Medulla oblongata (tissue), 1 donor: ENCODE results near the gene USP47.

Source experiments
- DNase-seq: peaks from one replicate; pipeline ENCODE4 v3.0.0-alpha.2; 2015; ENCODE audit errors: extremely low spot score

USP47 gene

DNA sequence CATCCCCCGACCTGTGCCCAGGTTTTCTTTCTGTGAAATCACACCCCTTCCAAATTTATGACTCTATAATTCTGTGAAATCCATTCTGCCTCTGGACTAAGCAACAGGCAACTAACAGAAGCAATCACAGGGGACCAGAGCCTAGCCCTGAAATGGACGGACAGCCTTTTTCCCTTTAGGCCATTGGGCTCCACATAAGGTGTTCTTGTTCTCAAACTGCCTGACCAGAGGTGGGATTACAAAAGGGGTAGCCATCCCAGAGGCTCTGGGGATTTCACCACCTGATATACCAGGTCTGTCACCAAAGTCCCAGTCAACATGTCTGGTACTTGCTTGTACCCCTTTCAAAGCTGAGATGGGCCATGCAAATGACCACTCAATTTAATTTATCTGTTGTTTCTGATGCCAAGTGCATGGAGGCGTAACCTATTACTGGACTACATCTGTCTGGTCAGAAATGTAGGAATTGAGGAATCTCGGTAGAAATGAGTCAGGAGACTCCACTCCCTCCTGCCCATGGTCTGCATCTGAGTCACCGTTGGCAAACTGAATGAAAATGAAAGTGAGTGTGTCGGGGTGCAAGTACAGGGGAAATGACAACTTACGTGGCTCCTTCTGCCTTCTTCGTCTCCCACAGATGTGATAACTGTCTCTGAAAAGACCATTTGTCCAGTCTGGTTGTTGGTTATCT lies 156.5 kb downstream of the USP47 start:
- DNase-seq = no peak

DNA sequence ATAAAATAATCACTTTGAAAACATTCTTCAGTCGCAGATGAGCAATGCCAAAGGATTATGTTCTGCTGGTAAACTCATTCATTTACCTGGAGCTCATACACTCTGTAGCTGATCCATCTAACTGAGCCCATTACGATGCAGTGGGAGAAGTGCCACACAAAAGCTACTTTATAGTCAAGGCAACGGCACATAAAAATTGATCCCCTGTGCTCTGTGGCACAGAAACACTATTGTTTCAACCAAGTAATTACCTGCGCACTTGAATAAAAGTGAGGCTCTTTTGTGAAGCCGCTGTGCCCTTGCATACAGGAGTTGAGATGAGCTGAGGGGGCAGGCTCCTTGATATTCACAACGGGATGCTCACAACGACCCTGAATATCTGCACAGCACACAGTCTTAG lies 159.4 kb downstream of the USP47 start:
- no peak for DNase-seq

DNA sequence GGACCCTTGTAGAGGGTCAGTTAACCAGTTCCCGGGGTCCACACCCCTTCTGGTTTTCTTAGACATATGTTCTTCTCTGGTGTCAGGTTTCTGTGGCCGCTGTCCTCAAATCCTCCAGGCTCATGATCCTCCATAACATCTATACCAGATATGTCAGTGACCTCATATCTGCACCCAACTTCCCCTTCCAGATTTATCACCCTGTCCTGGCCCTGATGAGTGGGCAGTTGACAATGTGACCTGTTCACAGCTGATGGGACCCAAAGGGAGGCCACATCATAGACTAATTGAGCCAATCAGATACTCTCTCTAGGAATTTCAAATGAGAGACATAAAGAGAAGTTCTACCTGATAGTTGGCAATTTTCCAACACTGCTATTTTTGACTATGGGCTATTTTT lies 161.6 kb downstream of the USP47 start:
- no peak for DNase-seq

DNA sequence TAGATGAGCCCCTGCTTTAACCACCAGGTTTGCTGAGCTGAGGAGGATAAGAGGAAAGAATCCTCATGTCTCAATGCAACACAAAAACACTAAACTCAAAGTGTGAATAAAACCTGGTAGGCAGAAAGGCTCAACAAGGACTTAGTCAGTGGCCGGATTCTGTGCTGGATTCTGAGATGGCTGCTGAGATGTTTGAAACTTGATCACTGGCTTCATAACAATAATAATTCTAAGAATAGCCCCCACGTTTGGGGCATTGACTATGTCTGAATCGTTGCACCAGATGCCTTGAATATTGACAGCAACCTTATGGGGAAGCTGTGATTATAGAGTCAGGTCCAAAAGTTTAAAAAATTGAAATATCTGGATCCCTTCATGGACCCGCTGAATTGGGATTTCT lies 162.0 kb downstream of the USP47 start:
- no peak for DNase-seq

DNA sequence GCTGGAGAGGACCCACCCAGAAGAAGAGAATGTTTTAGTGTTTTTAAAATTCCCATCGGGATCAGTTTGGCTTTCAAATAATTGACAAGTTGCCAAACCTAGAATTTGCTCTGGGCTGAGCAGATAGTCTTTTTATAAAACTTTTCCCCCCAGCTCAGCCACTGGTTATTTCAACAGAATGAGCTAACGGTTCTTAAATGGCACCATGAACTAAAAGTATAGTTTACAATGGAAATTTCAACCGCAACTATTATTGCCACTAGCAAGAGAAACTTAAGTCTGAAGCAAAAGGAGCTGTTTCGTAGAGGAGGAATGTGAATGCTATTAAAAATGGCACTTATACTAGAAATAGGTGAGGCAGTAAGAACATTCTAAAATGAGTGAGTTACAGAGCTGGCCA lies 163.3 kb downstream of the USP47 start:
- no peak for DNase-seq

DNA sequence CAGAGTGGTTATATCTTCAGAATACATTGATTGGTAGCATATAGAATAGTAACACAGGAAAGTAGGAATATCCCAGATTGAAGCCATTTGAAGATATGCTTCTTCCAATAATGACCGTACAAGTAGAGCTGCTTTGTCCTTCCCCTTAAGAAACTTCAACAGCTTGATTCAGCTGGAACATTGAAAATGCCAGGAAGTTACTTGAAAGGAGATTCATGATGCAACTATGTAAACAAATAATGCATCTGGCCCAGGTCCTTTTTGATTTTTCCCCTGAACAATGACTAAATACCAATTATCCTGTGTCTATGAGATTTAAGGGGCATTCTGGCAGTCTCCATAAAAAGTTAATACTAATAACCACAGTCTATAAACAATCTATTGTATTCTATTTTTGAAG lies 163.7 kb downstream of the USP47 start:
- no peak for DNase-seq

DNA sequence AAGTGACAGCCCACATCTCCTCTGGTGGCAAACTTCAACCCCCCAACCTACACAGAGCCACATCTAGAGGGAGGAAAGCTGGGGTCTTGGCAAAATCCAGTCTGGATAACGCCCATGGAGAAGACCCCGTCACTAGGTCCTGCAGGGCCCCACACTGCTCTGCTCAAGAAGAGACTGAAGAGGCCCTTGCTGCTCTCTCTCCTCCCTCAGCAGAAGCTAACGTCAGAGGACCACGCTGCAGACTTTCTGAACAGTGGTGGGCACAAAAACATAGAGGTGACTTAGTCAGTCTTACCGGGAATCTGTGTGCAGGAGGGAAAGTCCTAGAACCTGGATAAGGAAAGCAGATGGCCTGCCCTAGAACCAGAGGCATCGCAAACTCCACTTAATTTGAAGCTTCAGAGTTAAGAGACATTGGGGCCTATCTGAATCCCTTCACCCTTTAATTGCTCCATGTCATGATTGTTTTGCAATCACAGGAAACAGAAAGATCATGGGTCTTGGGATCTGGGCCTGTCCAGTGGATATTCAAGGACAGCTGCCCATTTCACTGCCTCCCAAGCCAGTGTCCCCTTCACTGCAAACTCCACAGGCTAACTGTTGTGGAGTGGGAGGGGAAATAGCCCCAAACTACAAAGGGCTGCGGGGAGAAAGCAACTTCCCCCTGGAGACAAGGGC lies 164.9 kb downstream of the USP47 start:
- DNase-seq = no peak

DNA sequence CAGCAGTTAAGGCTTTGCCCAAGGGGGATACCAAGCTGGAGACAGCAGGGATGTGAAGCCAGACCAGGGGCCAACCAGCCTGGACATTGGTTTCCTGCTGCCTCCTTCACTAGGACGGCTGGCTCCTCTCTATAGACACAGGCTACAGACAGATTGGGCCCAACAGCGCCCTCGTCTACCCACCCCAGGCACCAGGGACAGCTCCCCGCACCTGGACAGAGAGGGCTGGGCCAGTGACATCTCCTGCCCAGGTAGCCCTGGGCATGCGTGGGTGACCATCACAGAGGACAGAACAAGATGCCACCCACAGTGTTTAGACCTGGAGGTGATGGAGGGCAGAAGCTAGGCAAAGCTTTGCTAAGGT lies 165.4 kb downstream of the USP47 start:
- no peak for DNase-seq

DNA sequence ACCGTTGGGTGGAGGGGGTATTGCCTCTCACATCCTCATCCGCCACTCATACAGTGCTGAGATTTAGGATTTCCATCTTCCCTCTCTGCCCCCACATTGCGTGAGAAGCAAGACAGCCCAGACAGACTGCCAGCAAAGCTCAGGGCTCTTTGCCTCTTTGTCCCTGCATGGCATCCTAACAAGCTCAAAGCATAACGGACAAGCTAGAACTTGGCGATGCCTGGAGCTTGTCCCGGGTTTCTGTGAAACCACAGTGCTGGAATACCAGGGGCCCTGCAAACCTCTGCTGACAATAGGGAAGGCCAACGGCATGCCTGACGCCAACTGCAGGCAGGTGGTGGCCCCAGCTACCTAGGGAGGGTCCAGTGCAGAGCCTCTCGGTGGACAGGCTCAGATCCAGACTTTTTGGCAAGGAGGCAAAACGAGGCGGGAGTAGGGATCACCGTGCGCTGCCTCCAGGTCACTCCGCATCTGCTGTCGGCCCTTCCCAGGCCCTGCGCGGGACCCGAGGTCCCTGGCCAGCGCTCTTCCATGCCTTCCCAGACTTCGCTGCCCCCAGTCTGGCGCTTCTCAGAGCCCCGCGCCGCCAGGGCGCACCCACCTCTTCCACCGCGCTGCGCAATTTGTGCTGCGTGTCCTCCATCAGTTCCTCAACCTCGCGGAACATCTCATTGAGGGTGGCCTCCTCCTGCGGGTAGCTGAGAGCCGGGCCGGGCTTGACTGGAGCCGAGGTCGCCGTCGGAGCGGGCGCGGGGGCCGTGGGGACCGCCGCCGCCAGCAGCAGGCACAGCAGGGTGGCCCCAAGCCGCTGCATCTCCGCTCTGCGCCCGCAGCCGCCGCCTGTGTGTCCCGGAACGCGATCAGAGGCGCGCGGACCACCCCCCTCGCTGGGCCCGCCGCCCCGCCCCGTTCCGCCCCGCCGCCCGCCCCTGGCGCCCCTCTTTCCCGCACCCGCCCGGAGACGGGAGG lies 166.3 kb downstream of the USP47 start, which contains the start of gene DKK3:
Gene DKK3 (minus strand): TSS at position 858 of the 969 bp plus-strand sequence. CDS start 44 bp downstream, at position 814.
- peak; percentile 66 for DNase-seq
